SU-DHL-6 (cell line): Measurements from ENCODE around the gene HOXD9.

Experiments used
- H2AFZ ChIP-seq: fragments of 200-600 bp; sonication (generic); 2 replicates; pipeline ENCODE4 v1.6.1; 2014; ENCODE audit warnings: low read depth, mild to moderate bottlenecking, moderate library complexity, mixed read lengths, antibody characterized with exemption, low read length; ENCODE audit not compliant: severe bottlenecking
- H3F3A ChIP-seq: fragments of 200-600 bp; shearing (Covaris generic); 2 replicates; pipeline ENCODE4 v1.6.0; 2016; ENCODE audit warnings: antibody characterized with exemption, mild to moderate bottlenecking; ENCODE audit not compliant: insufficient read depth
- H3K27ac ChIP-seq: fragments of 200-600 bp; sonication (generic); 2 replicates; pipeline ENCODE4 v1.5.1; 2016; ENCODE audit warnings: low read depth, mild to moderate bottlenecking, low read length, moderate library complexity, mixed read lengths
- H3K27me3 ChIP-seq: fragments of 200-600 bp; sonication (generic), shearing (Covaris generic); 2 replicates; pipeline ENCODE4 v1.6.0; 2014; ENCODE audit warnings: mild to moderate bottlenecking, low read length
- H3K36me3 ChIP-seq: fragments of 200-600 bp; sonication (generic); 2 replicates; pipeline ENCODE4 v1.6.1; 2014; ENCODE audit warnings: mild to moderate bottlenecking, low read length, mixed read lengths
- H3K4me2 ChIP-seq: fragments of 300-600, 200-600 bp; shearing (Covaris generic), sonication (generic); 2 replicates; pipeline ENCODE4 v1.6.0; 2014; ENCODE audit warnings: low read length, low read depth, mild to moderate bottlenecking; ENCODE audit not compliant: poor library complexity, severe bottlenecking
- H3K4me3 ChIP-seq: fragments of 200-600 bp; sonication (generic); 2 replicates; pipeline ENCODE4 v1.5.1; 2014; ENCODE audit warnings: antibody characterized with exemption, low read length, mild to moderate bottlenecking, mixed read lengths; ENCODE audit not compliant: insufficient read depth, poor library complexity, severe bottlenecking
- H3K79me2 ChIP-seq: fragments of 200-600 bp; sonication (generic); 2 replicates; pipeline ENCODE4 v1.6.1; 2014; ENCODE audit warnings: mild to moderate bottlenecking, low read length, moderate library complexity; ENCODE audit not compliant: insufficient read depth
- H3K9ac ChIP-seq: fragments of 200-600 bp; sonication (generic); 2 replicates; pipeline ENCODE4 v1.7.0; 2014; ENCODE audit warnings: mild to moderate bottlenecking, low read length
- H3K9me2 ChIP-seq: fragments of 200-600 bp; sonication (generic); replicated peaks from 2 replicates; pipeline ENCODE4 v1.6.1; 2014; ENCODE audit warnings: low read length; ENCODE audit not compliant: insufficient read depth
- H3K9me3 ChIP-seq: fragments of 200-600 bp; sonication (generic); 2 replicates; pipeline ENCODE4 v1.6.1; 2014; ENCODE audit warnings: low read length, mixed read lengths; ENCODE audit not compliant: insufficient read depth
- H4K20me1 ChIP-seq: fragments of 200-600 bp; sonication (generic); 2 replicates; pipeline ENCODE4 v1.6.1; 2014; ENCODE audit warnings: low read depth, mild to moderate bottlenecking, antibody characterized with exemption, low read length, moderate library complexity, mixed read lengths
- EZH2phosphoT487 ChIP-seq: fragments of 200-600 bp; sonication (generic), shearing (Covaris generic); conservative IDR thresholded peaks from 2 replicates; pipeline ENCODE4 v1.6.1; 2018; ENCODE audit warnings: mild to moderate bottlenecking, antibody characterized with exemption, low read length, moderate library complexity, mixed read lengths
- TF ChIP-seq, protein P1 (sequence below): fragments of 200-600 bp; sonication (generic); IDR thresholded peaks from one replicate; pipeline ENCODE4 v1.5.1; 2017; ENCODE audit warnings: antibody characterized with exemption, mild to moderate bottlenecking, low read length, moderate library complexity; ENCODE audit not compliant: insufficient read depth, poor library complexity, severe bottlenecking

HOXD9 gene

DNA sequence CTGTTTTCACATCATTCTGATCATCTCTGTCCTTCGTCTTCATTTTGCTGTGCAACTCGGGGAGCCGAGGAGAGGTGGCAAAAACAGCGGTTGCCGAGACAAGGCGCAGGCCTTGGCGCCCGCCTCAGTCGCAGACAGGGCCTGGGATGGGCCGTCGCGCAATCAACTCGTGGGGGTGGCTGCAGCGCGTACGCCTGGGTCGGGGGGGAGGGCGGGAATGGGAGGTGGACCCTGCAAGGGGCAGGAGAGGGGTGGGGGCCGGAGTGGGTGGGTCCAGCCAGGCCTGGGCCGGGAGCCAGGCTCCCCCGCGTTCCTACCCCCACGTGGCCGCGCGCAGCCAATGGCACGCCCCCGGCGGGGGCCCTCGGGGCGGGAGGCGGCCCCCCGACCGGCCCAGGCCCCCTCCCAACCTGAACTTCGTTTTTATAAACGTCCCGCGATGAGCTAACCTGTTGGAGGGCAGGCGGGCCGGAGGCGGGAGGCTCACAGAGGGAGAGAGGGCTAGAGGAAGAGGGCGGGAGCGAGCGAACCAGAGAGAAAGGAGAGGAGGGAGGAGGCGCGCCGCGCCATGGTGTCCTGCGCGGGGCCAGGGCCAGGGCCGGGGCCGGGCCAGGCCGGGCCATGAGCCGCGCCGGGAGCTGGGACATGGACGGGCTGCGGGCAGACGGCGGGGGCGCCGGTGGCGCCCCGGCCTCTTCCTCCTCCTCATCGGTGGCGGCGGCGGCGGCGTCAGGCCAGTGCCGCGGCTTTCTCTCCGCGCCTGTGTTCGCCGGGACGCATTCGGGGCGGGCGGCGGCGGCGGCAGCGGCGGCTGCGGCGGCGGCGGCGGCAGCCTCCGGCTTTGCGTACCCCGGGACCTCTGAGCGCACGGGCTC, 30.0 kb upstream of the HOXD9 start, which contains the start of gene HOXD13:
Gene HOXD13 (plus strand): TSS at position 452 of the 875 bp plus-strand sequence. CDS start 170 bp downstream, at position 622.
- TF ChIP-seq EZH2phosphoT487 = no peak
- TF ChIP-seq, protein P1, sequence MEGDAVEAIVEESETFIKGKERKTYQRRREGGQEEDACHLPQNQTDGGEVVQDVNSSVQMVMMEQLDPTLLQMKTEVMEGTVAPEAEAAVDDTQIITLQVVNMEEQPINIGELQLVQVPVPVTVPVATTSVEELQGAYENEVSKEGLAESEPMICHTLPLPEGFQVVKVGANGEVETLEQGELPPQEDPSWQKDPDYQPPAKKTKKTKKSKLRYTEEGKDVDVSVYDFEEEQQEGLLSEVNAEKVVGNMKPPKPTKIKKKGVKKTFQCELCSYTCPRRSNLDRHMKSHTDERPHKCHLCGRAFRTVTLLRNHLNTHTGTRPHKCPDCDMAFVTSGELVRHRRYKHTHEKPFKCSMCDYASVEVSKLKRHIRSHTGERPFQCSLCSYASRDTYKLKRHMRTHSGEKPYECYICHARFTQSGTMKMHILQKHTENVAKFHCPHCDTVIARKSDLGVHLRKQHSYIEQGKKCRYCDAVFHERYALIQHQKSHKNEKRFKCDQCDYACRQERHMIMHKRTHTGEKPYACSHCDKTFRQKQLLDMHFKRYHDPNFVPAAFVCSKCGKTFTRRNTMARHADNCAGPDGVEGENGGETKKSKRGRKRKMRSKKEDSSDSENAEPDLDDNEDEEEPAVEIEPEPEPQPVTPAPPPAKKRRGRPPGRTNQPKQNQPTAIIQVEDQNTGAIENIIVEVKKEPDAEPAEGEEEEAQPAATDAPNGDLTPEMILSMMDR = no peak
- Histone ChIP-seq H3K27ac (no peak within 1 kb of the TSS), H3K9me2 (no peaks in the 10 kb centered on the region), H2AFZ (no peak within 1 kb of the TSS), H3K9ac (no peak within 1 kb of the TSS), H4K20me1 (no peaks in the 10 kb centered on the region), H3K4me3 (no peak within 1 kb of the TSS), H3K27me3 (no peaks in the 10 kb centered on the region), H3K4me2 (no peak within 1 kb of the TSS), H3K9me3 (no peaks in the 10 kb centered on the region), H3K79me2 (no peaks in the 10 kb centered on the region), H3K36me3 (no peaks in the 10 kb centered on the region), H3F3A (no peaks in the 10 kb centered on the region)

DNA sequence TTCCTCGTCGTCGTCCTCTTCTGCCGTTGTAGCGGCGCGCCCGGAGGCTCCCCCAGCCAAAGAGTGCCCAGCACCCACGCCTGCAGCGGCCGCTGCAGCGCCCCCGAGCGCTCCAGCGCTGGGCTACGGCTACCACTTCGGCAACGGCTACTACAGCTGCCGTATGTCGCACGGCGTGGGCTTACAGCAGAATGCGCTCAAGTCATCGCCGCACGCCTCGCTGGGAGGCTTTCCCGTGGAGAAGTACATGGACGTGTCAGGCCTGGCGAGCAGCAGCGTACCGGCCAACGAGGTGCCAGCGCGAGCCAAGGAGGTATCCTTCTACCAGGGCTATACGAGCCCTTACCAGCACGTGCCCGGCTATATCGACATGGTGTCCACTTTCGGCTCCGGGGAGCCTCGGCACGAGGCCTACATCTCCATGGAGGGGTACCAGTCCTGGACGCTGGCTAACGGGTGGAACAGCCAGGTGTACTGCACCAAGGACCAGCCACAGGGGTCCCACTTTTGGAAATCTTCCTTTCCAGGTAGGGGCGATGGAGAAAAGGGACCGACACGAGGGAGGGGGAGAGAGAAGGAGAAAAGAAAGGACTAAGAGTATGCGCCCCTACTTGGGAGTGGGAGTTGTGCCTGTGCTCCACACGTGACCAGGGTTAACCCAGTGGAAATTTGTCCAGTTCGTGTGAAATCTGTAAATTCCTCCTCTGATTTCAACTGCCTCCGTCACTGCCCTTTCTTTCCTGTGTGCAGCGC, 29.2 kb upstream of the HOXD9 start:
- no peaks in the 10 kb centered on the region for H3K9me2 ChIP-seq
- no peak overlapping the region for H3K4me3 ChIP-seq
- H3K9ac ChIP-seq = no peak overlapping the region
- no peak overlapping the region for H3K27ac ChIP-seq
- H2AFZ ChIP-seq = no peak overlapping the region
- no peaks in the 10 kb centered on the region for H3K9me3 ChIP-seq
- H3K79me2 ChIP-seq = no peaks in the 10 kb centered on the region
- no peak for TF ChIP-seq EZH2phosphoT487
- TF ChIP-seq, protein P1 = no peak
- H3K27me3 ChIP-seq = no peaks in the 10 kb centered on the region
- no peaks in the 10 kb centered on the region for H3F3A ChIP-seq
- H4K20me1 ChIP-seq = no peaks in the 10 kb centered on the region
- H3K36me3 ChIP-seq = no peaks in the 10 kb centered on the region
- H3K4me2 ChIP-seq = no peak overlapping the region

DNA sequence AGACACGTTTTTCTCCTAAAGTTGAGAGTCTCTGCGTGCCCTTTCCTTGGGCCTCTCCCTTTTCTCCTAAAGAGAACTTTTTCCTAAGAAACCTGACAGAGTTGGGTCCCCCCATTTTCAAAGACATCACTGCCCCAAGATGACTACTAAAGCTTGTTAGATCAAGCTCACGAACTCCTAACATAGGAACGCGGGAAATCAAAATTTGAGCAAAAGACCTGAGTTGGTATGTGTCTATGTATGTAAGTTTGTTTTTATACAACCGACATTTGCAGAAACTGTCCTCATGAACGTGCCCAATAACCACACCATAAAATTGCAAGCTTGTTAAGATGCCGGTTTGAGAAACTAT, 28.6 kb upstream of the HOXD9 start:
- Histone ChIP-seq H3K27me3 (no peaks in the 10 kb centered on the region), H4K20me1 (no peaks in the 10 kb centered on the region), H3F3A (no peaks in the 10 kb centered on the region), H3K4me3 (no peak overlapping the region), H3K9ac (no peak overlapping the region), H3K9me3 (no peaks in the 10 kb centered on the region), H3K4me2 (no peak overlapping the region), H3K79me2 (no peaks in the 10 kb centered on the region), H3K36me3 (no peaks in the 10 kb centered on the region), H3K9me2 (no peaks in the 10 kb centered on the region), H3K27ac (no peak overlapping the region), H2AFZ (no peak overlapping the region)
- TF ChIP-seq EZH2phosphoT487 = no peak
- TF ChIP-seq, protein P1 = no peak
